HG02870 (cell line): ENCODE results near the gene SCMH1.

Source experiments
- ATAC-seq: cut with Tn5 transposase; IDR thresholded peaks from one replicate; pipeline ENCODE4 v1.9.1; 2021; ENCODE audit warnings: mild to moderate bottlenecking, moderate library complexity; ENCODE audit not compliant: unreplicated experiment

Gene SCMH1

DNA sequence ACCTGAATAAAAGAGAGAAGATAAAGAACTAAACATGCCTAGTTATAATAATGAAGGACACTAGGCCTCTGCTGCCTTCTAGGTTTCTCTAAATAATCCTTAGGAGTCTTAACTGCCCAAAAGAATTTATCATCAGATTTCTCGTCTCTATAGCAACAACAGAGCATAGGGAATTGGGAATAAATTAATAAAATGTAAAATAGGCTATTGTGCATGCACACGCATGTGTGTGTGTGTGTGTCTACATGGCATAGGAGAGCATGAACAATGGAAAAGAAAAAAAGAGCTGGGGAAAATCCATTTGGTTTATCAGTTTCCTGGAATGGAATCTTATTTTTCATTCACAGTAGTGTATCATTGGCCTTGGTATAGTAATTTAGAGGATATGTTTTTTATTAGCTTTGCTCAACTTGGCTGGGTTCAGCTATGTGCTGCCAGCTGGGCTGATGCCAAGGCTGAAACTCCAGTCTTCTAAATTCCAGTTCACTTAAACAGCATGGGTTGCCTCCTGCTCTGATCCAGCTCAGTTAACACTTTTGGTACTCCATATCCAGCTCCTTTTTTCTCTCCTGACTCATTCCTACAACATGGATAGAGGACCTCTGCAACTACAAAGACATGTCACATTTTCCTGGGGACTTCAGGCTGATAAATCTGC is 140.0 kb downstream of the SCMH1 start:
- ATAC-seq, result no peak

DNA sequence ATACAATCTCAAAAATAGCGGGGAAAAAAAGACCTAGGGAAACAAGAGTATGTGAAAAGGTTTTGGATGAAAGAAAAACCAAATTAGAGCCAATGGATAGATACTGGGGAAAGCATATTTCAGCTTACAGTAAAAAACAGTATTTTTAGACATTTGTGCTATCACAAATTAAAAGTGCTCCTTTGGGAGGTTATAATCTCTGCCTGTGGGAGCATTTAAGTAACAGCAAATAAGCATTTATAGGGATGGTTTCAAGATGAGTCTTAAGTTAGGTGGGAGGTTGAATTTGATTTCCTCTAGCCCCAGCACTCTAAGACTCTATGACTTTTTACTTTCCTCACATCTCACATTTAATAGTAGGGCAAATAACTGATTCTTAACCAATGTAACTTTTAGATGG is 141.0 kb downstream of the SCMH1 start:
- ATAC-seq, result no peak

DNA sequence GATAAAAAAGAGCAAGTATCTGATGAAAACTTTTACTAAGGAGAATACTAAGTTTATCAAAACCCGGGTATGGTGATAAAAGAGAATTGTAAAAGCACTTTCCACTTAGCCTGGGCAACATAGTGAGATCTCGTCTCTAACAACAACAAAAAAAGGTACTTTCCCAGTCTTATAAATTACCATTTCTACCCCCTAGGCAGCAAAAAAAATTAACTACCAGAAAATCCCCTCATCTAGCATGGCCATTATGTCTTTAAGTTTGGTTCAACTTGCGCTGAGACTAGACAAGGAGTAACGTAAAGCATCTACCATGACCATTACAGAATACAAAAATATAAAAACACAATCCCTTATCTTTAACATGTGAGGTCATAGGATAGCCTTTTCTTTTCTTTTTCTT is 141.9 kb downstream of the SCMH1 start:
- ATAC-seq, result no peak

DNA sequence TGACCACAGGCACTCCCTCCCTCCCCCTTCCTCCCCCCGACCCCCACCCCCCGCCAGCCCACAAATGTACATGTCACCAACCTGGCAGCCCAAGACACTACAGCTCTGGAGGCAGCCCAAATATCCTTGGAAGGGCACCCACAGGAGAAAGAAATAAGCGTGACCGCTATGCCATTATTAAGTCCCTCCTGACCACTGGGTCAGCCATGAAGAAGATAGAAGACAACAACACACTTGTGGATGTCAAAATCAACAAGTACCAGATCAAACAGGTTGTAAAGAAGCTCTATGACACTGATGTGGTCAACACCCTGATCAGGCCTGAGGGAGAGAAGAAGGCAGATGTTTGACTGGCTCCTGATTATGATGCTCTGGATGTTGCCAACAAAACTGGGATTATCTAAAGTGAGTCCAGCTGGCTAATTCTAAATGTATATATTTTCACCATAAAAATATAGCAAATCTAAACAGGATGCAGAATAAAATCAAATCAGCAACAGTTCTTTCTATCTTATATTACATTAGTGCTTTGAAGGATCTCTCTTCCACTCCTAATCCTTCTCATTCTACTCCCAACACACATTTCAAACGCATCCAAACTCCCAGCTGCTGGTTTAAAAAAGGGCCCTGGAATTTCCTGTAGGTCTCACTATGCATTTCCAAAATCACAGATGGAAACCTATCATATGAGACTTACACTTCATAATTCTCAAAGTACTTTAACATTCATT is 143.2 kb downstream of the SCMH1 start:
- no peak for ATAC-seq

DNA sequence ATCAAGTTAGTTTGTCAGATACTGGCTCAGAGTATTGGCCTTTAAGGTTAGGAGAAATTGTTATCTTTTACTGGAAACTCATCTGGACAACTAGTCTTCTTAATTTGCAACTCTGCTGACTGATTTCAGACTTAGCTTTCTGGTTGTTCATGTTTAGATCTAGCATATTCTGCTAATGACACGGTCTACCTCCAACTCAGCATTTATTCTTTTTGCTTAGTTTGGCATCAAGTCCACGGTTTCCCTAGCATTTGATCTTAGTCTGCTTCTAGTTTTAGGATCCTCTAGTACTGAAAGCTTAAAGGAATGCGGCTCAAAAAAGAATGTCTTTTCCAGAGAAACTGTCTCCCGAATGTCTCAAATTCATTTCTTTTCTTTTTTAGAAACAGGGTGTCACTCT is 145.0 kb downstream of the SCMH1 start:
- ATAC-seq, result no peak

DNA sequence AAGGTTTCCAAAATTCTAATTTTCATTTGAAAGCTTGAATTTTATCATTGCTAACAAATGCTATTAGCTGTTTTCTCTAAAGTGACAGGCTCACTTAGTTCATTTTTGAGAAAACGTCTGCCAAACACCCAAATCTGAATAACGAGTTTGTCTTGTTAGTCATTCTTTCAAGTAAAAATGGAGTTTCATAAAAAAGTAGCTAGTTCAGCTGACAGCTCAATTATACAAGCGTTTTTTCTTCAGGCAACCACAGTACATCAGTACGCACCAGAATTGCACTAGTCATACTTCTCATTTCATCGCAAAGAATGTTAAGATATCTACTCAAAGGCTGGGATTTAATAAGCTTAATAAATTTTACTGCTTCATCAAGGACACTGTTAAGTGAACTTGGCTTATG is 148.3 kb downstream of the SCMH1 start:
- no peak for ATAC-seq

DNA sequence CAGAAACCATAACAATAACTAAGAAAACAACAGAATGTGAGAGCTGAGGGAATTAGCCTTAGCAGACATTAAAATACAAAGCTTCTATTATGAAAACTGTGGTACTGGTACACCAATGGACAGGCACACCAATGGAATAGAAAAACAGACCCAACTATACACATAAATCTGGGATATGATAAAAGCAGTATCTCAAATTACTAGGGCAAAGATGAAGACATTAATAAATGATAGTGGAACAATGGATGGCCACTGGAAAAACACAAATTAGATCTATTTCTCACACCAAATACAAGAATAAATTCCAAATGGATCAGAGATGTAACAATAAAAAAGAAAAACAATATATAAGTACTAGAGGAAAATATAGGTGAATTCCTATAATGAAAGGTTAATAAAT is 155.2 kb downstream of the SCMH1 start:
- no peak for ATAC-seq

DNA sequence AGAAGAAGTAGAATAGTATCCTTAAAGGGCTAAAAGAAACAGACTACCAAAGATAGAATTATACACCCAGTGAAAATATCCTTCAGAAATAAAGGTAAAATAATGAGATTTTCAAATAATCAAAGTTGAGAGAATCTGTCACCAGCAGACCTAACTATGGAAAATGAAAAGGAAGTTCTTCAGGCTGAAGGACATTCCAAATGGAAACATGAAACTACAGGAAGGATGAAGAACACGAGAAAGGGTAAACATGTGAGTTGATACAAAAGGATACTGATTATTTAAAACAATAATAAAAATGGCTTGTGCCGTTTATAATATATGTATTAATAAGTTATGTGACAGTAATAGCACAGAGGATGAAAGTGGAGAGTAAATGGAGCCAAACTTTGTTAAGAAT is 163.5 kb downstream of the SCMH1 start:
- ATAC-seq, result no peak

DNA sequence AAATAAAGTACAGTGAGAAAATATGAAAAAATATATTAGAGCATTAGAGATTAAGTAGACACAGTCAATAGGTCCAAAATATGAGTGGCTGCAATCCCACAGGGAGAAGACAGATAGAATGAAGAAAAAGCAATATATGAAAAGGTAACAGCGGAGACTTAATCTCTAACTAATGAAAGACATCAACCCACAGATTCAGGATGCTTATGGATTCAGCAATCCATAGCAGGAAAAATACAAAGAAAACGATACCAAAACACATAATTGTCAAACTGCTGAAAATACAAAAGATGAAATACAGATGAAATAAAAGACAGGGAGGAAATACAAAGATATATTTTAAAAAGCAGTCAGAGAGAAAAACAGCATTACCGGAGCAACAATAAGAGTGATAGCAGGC is 163.9 kb downstream of the SCMH1 start:
- no peak for ATAC-seq

DNA sequence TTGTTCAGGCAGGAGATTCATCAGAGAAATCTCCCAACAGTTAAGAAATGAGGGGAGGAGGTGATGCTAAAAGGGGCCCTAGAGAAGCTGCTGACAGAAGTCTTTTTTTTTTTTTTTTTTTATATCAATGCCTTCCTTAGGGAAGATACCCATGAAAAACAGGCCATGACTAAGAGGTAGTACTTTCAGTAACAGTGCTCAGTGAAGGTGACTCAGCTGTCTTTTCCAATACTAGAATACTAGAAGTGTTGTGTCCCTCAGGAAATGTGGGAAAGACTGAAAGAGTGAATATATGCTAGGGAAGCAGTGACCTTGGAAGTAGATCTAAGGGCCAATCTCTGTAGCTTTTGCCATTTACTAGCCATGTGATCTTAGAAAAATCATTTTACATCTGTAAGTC is 168.1 kb downstream of the SCMH1 start:
- ATAC-seq, result no peak

DNA sequence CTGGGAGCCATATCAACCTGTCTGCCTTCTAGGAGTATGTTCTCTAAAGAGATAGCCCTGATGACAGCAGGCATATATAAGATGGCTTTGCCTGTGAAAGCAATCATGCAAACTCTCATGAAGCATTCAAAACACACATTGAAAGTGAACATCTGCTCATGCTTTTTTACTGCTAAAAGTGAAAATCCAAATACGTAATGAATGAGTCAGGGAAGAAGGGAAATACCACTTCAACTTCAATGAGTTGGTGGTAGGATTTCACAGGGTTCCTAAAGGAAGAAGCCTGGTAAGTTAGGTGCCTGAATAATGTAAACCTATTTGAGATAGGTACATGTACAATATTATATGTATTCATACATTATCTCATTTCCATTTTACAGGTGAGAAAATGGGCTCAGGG is 170.1 kb downstream of the SCMH1 start:
- no peak for ATAC-seq

DNA sequence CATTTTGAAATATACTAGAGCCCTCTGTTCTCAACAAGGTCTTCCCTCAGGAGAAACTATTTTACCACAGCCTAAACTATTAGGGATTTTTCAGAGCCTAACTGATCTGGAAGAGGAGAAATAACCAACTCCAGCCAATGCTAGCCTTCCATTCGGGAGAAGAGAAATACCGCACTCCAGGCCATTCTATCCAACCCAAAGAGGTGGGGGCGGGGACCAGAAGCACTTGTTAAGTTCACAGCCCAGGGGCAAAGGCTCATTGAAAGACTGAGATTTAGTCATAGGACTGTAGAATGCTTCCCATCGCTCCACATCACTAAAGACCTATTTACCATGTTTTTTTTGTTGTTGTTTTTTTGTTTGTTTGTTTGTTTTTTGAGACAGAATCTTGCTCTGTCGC is 185.2 kb downstream of the SCMH1 start:
- no peak for ATAC-seq

DNA sequence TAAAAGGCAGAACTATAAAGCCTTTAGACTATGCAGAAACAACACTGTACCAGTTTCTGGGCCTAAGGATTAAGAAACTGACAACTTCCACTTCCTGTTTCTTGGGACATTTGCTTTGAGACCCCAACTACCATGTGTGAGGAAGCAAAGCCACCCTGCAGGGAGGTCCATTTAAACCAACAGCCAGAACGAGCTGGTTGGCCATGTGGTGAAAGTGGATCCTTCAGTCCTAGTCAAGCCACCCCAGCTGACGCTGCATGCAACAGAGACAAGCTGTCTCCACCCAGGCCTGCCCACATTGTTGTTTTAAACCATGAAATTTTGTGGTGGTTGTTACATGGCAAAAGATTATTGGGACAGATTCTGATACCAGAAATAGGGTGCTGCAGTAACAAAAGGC is 188.8 kb downstream of the SCMH1 start:
- ATAC-seq, result no peak

DNA sequence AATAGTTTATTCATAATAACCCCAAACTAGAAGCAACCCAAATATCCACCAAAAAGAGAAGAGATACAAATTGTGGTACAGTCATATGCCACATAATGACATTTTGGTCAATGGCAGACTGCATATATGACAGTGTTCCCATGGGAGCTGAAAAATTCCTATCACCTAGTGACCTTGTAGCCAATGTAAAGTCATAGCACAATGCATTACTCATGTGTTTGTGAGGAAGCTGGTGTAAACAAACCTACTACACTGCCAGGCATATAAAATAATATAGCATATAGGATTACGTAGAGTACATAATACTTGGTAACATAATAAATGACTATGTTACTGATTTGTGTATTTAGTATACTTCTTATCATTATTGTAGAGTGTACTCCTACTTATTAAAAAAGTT is 191.1 kb downstream of the SCMH1 start:
- no peak for ATAC-seq

DNA sequence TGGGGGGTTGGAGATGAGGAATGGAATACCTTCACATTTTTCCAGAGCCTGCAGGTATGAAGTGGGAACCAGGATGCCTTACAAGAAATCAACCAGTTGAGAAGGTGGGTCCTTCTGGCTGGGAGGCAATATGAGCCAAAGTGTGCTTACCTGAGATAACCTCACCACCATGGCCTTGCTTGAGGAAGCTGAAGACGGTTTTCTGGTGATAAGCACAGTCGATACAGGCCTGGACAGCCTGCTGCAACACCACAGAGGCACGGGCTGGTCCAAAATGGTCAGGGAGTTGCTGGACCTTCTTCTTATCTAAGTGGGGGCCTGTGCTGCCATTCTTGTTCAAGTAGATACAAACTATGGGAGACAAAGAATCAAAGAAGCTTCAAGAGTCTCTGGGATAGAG is 193.6 kb downstream of the SCMH1 start:
- ATAC-seq, result no peak

DNA sequence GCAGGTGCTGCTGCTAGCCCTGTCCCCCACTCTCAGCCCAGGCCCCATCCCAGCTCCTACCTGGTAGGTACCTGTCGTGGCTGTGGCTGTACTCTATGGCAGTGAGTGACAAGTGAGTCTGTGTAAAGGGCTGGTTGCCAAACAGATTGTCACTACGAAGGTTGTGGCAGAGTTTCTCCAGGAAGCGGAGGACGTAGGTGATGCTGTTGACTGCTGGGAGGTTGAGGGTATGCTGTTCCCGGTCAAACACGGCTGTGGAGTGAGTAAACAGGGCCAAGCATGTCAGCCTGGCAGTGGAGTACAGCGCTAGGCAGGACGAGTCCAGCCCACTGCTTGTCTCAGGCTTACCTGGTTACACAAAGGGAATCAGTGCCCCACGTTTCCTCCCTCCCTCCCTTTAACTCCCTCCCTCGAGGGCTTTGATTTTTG is 195.7 kb downstream of the SCMH1 start:
- no peak for ATAC-seq

DNA sequence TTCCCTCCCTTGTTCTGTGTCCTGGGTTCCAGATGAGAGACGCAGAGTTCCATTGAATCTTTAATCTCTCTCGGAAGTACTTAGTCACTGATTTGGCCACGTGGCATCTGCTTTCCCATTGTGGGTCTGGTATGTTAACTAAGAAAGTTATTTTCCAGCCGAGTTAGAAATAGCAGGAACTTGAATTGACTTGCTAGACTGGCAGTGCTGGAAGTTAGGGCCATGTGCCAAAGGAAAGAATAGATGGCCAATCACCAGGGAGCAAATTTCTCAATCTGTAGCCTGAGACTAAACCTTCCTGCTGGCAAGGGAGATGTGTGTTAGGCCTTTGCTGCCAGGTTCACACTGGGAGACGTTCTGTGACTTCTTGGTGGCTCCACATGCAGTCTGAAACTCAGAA is 196.4 kb downstream of the SCMH1 start:
- no peak for ATAC-seq

DNA sequence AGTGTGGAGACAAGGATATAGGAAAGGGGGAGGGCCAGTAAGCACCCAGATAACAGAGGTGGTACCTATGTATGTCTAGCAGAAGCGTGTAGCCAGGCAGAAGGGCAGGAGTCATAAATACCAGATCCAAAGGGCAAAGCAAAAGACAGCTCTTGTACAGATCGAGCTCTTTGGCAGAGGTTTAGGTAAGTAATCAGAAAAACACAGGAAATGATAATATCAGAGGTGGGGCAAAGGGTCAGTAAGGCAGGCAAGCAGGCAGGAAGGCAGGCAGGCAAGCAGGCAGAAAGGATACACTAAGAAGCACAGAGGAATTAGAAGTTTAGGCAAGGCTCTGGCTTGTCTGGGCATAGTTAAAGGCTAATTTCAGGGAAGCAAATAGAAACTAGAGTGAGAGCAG is 197.9 kb downstream of the SCMH1 start:
- no peak for ATAC-seq

DNA sequence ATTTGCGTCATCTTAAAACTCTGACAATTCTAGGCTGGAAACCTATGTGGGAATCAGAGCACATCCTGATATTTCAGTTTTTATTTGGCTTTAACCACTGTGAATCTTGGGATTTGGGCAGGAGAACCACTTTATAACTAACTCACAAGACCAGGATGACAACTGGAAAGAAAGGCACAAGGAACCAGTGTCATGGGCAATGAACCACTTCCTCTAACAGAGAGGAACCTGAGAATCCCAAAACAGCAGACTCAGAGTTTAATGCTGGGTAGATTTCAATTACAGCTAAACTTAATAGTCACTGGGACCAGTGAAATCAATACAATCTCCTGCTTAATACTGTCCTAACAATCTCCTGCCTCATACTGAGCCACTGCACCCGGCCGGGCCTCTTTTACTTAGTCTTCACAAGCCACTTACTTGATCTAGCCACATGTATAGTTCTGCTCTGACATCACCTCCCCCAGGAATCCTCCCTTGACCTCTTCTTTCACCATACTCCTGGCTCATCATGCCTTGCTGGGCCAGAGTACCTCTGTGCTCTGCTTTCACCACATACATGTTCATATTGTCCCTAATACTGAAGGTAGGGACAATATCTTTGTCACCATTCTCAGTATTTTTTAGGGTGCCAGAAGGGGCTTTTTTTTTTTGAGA is 200.4 kb downstream of the SCMH1 start:
- ATAC-seq, result no peak

DNA sequence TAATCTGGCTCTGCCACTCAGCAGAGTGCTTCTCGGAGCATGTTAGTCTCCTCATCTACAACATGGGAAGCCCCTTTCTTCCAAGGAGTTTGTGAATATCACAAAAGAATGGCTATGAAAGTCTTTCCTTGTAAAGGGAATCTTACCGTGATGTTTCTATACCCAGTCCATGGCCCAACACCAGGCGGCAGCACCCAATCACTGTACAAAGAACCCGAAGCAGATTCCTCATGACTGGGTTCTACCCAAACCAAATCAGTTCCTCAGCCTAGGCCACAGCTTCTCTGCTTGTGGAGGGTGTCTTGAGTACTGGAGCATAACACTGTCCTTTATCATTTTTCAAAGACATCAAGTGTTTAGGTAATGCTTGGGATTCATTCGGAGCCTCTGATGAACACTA is 204.0 kb downstream of the SCMH1 start:
- ATAC-seq, result no peak

DNA sequence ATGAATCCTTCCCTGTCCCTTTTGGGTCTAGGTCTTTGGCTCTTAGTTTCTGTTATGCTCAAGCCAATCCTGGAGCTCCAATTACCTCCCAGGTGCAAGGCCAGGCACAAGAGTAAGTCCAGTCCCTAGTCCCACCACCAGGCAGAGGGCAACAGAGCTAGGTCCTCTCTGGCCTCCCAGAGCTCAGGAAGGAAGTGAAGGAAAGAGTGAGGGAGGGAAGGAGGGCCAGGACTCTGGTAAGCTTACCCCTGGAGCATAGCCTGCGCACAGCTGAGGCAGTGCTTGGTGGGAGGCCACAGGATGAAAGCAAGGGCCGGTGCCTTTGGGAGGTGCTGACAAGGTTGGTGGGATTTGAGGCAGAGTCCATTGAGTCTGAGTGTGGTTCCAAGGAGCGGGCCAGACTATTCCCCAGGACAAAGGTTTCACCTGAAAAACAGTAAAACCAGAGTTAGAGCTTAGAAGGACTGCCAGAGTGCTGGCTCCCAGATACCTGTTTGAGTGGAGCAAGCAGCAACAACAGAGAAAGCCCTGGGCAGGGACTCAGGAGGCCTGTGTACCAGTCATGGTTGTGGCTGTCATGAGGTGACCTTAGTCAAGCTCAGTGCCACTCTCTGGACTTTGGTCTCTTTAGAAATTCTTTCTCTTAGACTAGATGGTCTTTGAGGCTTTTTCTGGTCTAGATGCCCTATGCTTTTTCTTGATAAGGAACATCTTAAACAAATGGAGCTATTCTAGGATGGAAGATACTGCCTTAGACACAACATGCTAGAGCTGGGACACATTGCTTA is 204.8 kb downstream of the SCMH1 start:
- ATAC-seq, result no peak

DNA sequence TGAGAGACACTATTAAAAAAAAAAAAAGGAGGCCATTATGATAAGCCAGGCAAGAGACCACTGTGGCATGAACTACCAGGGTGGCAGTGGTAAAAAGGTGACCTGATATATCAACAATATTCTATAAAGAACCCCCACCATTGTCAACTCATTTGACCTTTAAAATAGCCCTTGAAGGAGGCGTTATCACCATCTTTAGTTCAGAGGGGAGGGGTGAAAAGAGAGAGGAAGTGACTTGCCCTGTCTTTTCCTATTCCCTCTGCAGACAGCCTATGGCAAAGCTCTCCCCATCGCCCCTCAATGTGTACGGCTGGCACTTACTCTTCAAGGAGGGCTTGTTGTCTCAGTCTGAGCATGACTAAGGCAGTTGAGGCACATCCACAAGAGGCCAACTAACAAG is 208.8 kb downstream of the SCMH1 start:
- ATAC-seq, result no peak
